HepG2 (cell line): ENCODE measurements around the gene SKIC2. TPM values are rescaled to one million over a fixed set of nuclear protein-coding genes. Genes with fewer than 3 reads are reported as not detected.

Experiments used
- ATAC-seq: fragments of 200-7000 bp; cut with Tn5 transposase; 3 replicates; pipeline ENCODE4 v1.9.1; 2020; ENCODE audit warnings: mild to moderate bottlenecking, moderate library complexity
- BruUV-seq: library from RNA; stranded (reverse); fragments of 400-500 nt; replicated peaks from 2 replicates; lab custom pipeline; 2021; lab: Mats Ljungman, UMichigan
- CTCF ChIA-PET: fragments of 300-600 bp; formaldehyde crosslinking; extraction: SDS; loops from one replicate; lab custom pipeline; 2021; ENCODE audit warnings: low total read pairs, inconsistent platforms, low intra/inter-chr PET ratio; lab: Yijun Ruan, JAX
- POLR2A ChIA-PET: fragments of 350-600 bp; sonication (Branson Sonifier 250); formaldehyde crosslinking; loops from one replicate; lab custom pipeline; 2020; ENCODE audit warnings: antibody characterized with exemption, inconsistent platforms; lab: Yijun Ruan, JAX
- DNase-seq: peaks from one replicate; pipeline ENCODE4 v3.0.0-alpha.2; 2015; ENCODE audit warnings: low spot score
- FAIRE-seq: peaks from 3 replicates; lab custom pipeline; 2011; peaks lifted over from hg19 to GRCh38; lab: Jason Lieb, UNC
- H2AFZ ChIP-seq: one replicate; pipeline ENCODE4 v1.6.1; 2011; ENCODE audit warnings: low read length, inconsistent platforms
- H3K27ac ChIP-seq: fragments of 300-600 bp; 3 replicates; pipeline ENCODE4 v1.8.0; 2011; ENCODE audit warnings: mixed run types, mild to moderate bottlenecking, mixed read lengths, low read length, inconsistent platforms; ENCODE audit not compliant: insufficient read depth; ENCODE audit errors: extremely low read length
- H3K27me3 ChIP-seq, 2 experiments: fragments of 200-600 bp in 1 of 2; 2 replicates in 1 of 2; 3 replicates in 1 of 2; pipeline versions ENCODE4 v1.6.0 to v1.8.0; 2011; ENCODE audit warnings: low read length in 2 of 2, mild to moderate bottlenecking in 2 of 2, moderate library complexity in 2 of 2, inconsistent platforms in 1 of 2; ENCODE audit not compliant: insufficient read depth in 2 of 2, control insufficient read depth in 1 of 2
- H3K36me3 ChIP-seq, 2 experiments: fragments of 200-600 bp in 1 of 2; replicated peaks in 1 of 2; 2 replicates in 1 of 2; 3 replicates in 1 of 2; pipeline versions ENCODE4 v1.5.1 to v1.8.0; 2011; ENCODE audit warnings: low read length in 2 of 2, inconsistent platforms in 1 of 2; ENCODE audit not compliant: insufficient read depth in 2 of 2, control insufficient read depth in 1 of 2
- H3K4me1 ChIP-seq: 2 replicates; pipeline ENCODE4 v1.5.1; 2012; ENCODE audit warnings: low read length, inconsistent platforms; ENCODE audit not compliant: insufficient read depth
- H3K4me2 ChIP-seq: 2 replicates; pipeline ENCODE4 v1.6.0; 2011; ENCODE audit warnings: low read depth, low read length, inconsistent platforms
- H3K4me3 ChIP-seq, 3 experiments: fragments of 200-600 bp in 1 of 3; sonication (generic), shearing (Covaris generic) in 1 of 3; replicated peaks in 1 of 3; 2 replicates each; pipeline ENCODE4 v1.5.1; 2011 to 2016; ENCODE audit warnings: low read length in 3 of 3, inconsistent platforms in 2 of 3, low read depth in 2 of 3, mild to moderate bottlenecking in 2 of 3, control low read depth in 1 of 3, mixed read lengths in 1 of 3; ENCODE audit not compliant: insufficient read depth in 1 of 3
- H3K79me2 ChIP-seq: one replicate; pipeline ENCODE4 v1.6.1; 2011; ENCODE audit warnings: low read length, inconsistent platforms; ENCODE audit not compliant: insufficient read depth
- H3K9ac ChIP-seq: 2 replicates; pipeline ENCODE4 v1.6.0; 2011; ENCODE audit warnings: mild to moderate bottlenecking, low read depth, low read length, inconsistent platforms; ENCODE audit not compliant: insufficient read depth
- H3K9me3 ChIP-seq: 2 replicates; pipeline ENCODE4 v1.5.1; 2012; ENCODE audit warnings: mild to moderate bottlenecking, low read length
- H4K20me1 ChIP-seq: 2 replicates; pipeline ENCODE4 v1.6.0; 2011; ENCODE audit warnings: inconsistent platforms, mild to moderate bottlenecking, low read length, moderate library complexity; ENCODE audit not compliant: insufficient read depth
- ELF1 ChIP-seq: sonication (generic); formaldehyde crosslinking; IDR thresholded peaks from 2 replicates; pipeline ENCODE4 v1.4.0; 2020; ENCODE audit warnings: missing genetic modification reagents
- HOXA7 ChIP-seq: sonication (generic); formaldehyde crosslinking; IDR thresholded peaks from 2 replicates; pipeline ENCODE4 v1.8.1; 2022; ENCODE audit warnings: mild to moderate bottlenecking, missing genetic modification reagents, moderate library complexity
- HOXA9 ChIP-seq: sonication (generic); formaldehyde crosslinking; IDR thresholded peaks from 2 replicates; pipeline ENCODE4 v1.8.1; 2022; ENCODE audit warnings: missing genetic modification reagents, mild to moderate bottlenecking, moderate library complexity, borderline replicate concordance
- IKZF4 ChIP-seq: sonication (generic); formaldehyde crosslinking; IDR thresholded peaks from 2 replicates; pipeline ENCODE4 v1.5.1; 2020; ENCODE audit warnings: borderline replicate concordance, mild to moderate bottlenecking, low read depth, missing genetic modification reagents; ENCODE audit errors: not compliant biosample characterization
- POLR2G ChIP-seq: fragments of 200-400 bp; formaldehyde crosslinking; IDR thresholded peaks from 2 replicates; pipeline ENCODE4 v1.6.1; 2018; ENCODE audit warnings: mild to moderate bottlenecking, low read depth, low read length, moderate library complexity
- RBFOX2 ChIP-seq: fragments of 200-400 bp; formaldehyde crosslinking; IDR thresholded peaks from 2 replicates; pipeline ENCODE4 v1.6.1; 2017; ENCODE audit warnings: low read depth, mild to moderate bottlenecking, low read length
- RFX3 ChIP-seq: IDR thresholded peaks from 2 replicates; pipeline ENCODE4 v1.6.1; 2016; ENCODE audit warnings: missing biosample characterization, missing genetic modification reagents
- SP140L ChIP-seq: sonication (generic); formaldehyde crosslinking; IDR thresholded peaks from 2 replicates; pipeline ENCODE4 v1.4.0; 2020; ENCODE audit warnings: missing genetic modification reagents, borderline replicate concordance
- ZMAT3 ChIP-seq: sonication (generic); formaldehyde crosslinking; conservative IDR thresholded peaks from 2 replicates; pipeline ENCODE4 v1.7.0; 2021; ENCODE audit warnings: missing genetic modification reagents
- ZNF225 ChIP-seq: sonication (generic); formaldehyde crosslinking; IDR thresholded peaks from 2 replicates; pipeline ENCODE4 v1.4.0; 2020; ENCODE audit warnings: mild to moderate bottlenecking, missing genetic modification reagents
- ZNF879 ChIP-seq: sonication (generic); formaldehyde crosslinking; IDR thresholded peaks from 2 replicates; pipeline ENCODE4 v1.8.1; 2023; ENCODE audit warnings: missing genetic modification reagents
- WGBS: methylation state at CpG from one replicate; pipeline ENCODE4 v1.1.6; 2017; ENCODE audit warnings: low lambda C conversion rate; 5-methylcytosine and 5-hydroxymethylcytosine counted together
- in situ Hi-C: cut with HindIII; loops from 2 replicates; pipeline ENCODE4 v1.10.0; 2017; ENCODE audit warnings: low pct_unique_long_range_greater_than_20kb; ENCODE audit not compliant: extremely low pct_ligation_motif_present
- intact Hi-C: fragments of 100-400 bp; cut with micrococcal nuclease; formaldehyde crosslinking; loops from one replicate; pipeline ENCODE4 v1.10.0; 2022; ENCODE audit not compliant: unreplicated experiment
- polyA plus RNA-seq, 8 experiments: library from polyadenylated mRNA; depleted of rRNA in 3 of 8; stranded (reverse) in 7 of 8; unstranded in 1 of 8; fragments of >200 nt; fragmentation: Illumina TruSeq in 4 of 8; extraction: Trizol in 4 of 8; gene quantifications; 2 replicates each; pipeline versions ENCODE4 v1.2.1 to v1.2.3, GENCODE V29; 2011 to 2016; ENCODE audit warnings: low read depth in 4 of 8, missing spikeins in 1 of 8, mixed read lengths in 1 of 8; ENCODE audit not compliant: insufficient read depth in 1 of 8
- total RNA-seq, 5 experiments: library from RNA; depleted of rRNA; stranded (reverse); fragments of >200 nt; fragmentation: Illumina TruSeq; extraction: Trizol; gene quantifications; 2 replicates each; pipeline ENCODE4 v1.2.3, GENCODE V29; 2016; ENCODE audit warnings: low read depth in 1 of 5
- TF ChIP-seq, protein P1 (sequence below): sonication (generic); formaldehyde crosslinking; conservative IDR thresholded peaks from 2 replicates; pipeline ENCODE4 v1.4.0; 2020; ENCODE audit warnings: missing genetic modification reagents
- TF ChIP-seq, protein P2 (sequence below): sonication (generic); formaldehyde crosslinking; IDR thresholded peaks from 2 replicates; pipeline ENCODE4 v1.4.0; 2020; ENCODE audit warnings: mild to moderate bottlenecking, missing genetic modification reagents

The SKIC2 gene
- total and polyA plus RNA-seq, 2 of the 13 experiments (the other 11 are each of a cell fraction or from before 2014, with no cell fraction given) = 67.1 to 68.4 TPM

DNA sequence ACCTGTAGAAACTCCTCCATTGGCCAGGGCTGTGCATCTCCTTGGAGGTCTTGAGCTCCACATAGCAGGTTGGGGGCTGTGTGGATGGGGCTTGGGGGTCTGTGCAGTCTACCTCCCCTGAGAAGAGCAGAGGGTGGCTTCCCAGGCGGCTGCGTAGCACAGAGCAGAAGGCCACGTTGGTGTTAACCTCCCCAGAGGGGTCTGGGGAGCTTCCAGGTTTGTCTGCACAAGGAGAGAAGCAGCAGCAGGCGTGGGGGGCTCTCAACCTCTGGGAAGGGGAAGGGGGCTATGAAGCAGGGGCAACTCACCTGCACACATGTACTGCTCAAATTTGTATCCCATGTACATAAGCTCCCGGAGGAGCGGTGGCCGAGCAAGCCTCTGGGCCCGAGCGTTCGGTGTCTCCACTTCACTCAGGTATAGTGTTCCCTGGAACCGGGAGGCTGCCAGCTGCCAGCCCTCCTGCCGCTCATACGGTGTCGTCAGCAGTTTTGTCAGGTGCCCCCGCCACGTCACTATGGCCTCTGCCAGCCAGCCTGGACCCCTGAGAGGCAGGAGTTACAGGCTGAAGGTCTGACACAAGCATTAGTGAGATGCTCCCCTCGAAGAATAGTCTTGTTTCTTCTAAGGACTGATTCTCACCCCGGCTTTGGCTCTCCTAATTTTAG is 11.8 kb downstream of the SKIC2 start:
- Histone ChIP-seq H3K4me2 (peak overlapping the region; percentile 99), H4K20me1 (no peaks in the 10 kb centered on the region), H3K27me3 (no peaks in the 10 kb centered on the region; a peak in 1 of 5 replicates), H3K4me1 (peaks cover 32% of the 10 kb centered on the region), H3K79me2 (peaks cover 21% of the 10 kb centered on the region), H2AFZ (no peak overlapping the region), H3K9ac (peak overlapping the region; percentile 88), H3K4me3 (peak overlapping the region; percentile 73 to 94 (median 90)), H3K9me3 (no peaks in the 10 kb centered on the region), H3K36me3 (peaks cover 30 to 48% of the 10 kb centered on the region in 2 experiments), H3K27ac (peak overlapping the region; percentile 86)
- ChIA-PET CTCF (no interaction called here), POLR2A (interaction anchor here (0.7 to 6.1 kb wide), 8 partner anchors 8 to 319 kb away, joined by 4 to 142 read pairs (median 8); partner anchors contain the start of genes ATF6B, BAG6, C2 and CFB)
- no peak for FAIRE-seq
- 91% methylated on average over 18 of the region's 18 CpGs for WGBS
- no TSS peak for BruUV-seq
- no peak for DNase-seq
- intact Hi-C loops = no loop called here
- ATAC-seq = no peak
- in situ Hi-C loops = no loop called here
- peak; percentile 9; the same call in 1 of the 2 replicates for TF ChIP-seq RBFOX2
- TF ChIP-seq POLR2G = peak; percentile 10; the same call in 1 of the 2 replicates
- TF ChIP-seq, protein P1, sequence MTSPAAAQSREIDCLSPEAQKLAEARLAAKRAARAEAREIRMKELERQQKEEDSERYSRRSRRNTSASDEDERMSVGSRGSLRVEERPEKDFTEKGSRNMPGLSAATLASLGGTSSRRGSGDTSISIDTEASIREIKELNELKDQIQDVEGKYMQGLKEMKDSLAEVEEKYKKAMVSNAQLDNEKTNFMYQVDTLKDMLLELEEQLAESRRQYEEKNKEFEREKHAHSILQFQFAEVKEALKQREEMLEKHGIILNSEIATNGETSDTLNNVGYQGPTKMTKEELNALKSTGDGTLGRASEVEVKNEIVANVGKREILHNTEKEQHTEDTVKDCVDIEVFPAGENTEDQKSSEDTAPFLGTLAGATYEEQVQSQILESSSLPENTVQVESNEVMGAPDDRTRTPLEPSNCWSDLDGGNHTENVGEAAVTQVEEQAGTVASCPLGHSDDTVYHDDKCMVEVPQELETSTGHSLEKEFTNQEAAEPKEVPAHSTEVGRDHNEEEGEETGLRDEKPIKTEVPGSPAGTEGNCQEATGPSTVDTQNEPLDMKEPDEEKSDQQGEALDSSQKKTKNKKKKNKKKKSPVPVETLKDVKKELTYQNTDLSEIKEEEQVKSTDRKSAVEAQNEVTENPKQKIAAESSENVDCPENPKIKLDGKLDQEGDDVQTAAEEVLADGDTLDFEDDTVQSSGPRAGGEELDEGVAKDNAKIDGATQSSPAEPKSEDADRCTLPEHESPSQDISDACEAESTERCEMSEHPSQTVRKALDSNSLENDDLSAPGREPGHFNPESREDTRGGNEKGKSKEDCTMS (CRISPR knock-in tag) = no peak
- TF ChIP-seq ZNF879 = no peak
- TF ChIP-seq ZMAT3 = 0 out of 2 replicates have a peak, but pooled peaks have one; percentile 25
- TF ChIP-seq ZNF225 = 0 out of 2 replicates have a peak, but pooled peaks have one; percentile 22
- TF ChIP-seq HOXA7 = 0 out of 2 replicates have a peak, but pooled peaks have one; percentile 23
- no peak for TF ChIP-seq IKZF4 (CRISPR knock-in tag)
- TF ChIP-seq SP140L = no peak
- TF ChIP-seq ELF1 (CRISPR knock-in tag) = no peak
- TF ChIP-seq RFX3 = no peak
- peak; percentile 60; the same call in 1 of the 2 replicates for TF ChIP-seq HOXA9 (CRISPR knock-in tag)
- TF ChIP-seq, protein P2, sequence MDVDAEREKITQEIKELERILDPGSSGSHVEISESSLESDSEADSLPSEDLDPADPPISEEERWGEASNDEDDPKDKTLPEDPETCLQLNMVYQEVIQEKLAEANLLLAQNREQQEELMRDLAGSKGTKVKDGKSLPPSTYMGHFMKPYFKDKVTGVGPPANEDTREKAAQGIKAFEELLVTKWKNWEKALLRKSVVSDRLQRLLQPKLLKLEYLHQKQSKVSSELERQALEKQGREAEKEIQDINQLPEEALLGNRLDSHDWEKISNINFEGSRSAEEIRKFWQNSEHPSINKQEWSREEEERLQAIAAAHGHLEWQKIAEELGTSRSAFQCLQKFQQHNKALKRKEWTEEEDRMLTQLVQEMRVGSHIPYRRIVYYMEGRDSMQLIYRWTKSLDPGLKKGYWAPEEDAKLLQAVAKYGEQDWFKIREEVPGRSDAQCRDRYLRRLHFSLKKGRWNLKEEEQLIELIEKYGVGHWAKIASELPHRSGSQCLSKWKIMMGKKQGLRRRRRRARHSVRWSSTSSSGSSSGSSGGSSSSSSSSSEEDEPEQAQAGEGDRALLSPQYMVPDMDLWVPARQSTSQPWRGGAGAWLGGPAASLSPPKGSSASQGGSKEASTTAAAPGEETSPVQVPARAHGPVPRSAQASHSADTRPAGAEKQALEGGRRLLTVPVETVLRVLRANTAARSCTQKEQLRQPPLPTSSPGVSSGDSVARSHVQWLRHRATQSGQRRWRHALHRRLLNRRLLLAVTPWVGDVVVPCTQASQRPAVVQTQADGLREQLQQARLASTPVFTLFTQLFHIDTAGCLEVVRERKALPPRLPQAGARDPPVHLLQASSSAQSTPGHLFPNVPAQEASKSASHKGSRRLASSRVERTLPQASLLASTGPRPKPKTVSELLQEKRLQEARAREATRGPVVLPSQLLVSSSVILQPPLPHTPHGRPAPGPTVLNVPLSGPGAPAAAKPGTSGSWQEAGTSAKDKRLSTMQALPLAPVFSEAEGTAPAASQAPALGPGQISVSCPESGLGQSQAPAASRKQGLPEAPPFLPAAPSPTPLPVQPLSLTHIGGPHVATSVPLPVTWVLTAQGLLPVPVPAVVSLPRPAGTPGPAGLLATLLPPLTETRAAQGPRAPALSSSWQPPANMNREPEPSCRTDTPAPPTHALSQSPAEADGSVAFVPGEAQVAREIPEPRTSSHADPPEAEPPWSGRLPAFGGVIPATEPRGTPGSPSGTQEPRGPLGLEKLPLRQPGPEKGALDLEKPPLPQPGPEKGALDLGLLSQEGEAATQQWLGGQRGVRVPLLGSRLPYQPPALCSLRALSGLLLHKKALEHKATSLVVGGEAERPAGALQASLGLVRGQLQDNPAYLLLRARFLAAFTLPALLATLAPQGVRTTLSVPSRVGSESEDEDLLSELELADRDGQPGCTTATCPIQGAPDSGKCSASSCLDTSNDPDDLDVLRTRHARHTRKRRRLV = 0 out of 2 replicates have a peak, but pooled peaks have one; percentile 3
